Femur (tissue), 1 donor: ENCODE results near the gene ACVR2B.
A peak's percentile ranks its signal among the peaks of the same experiment; 100 is the strongest.
"Not testable (repeated sequence)": the region's sequence is repeated elsewhere in the genome, so short reads cannot be mapped to it uniquely, and the experiment has no call there.

ENCODE experiments used
- DNase-seq: peaks from one replicate; pipeline ENCODE4 v3.0.0-alpha.2; 2017

Gene ACVR2B

GRCh38 chr3:38453075-38453912 lies at the start of gene ACVR2B:
TSS of gene ACVR2B (plus strand) at chr3:38453890. CDS start at chr3:38454323, 433 bp downstream.
- DNase-seq = peak; percentile 90

GRCh38 chr3:38404286-38404685 lies 49.4 kb upstream of the ACVR2B start:
- DNase-seq = no peak

GRCh38 chr3:38411591-38411990 lies 42.1 kb upstream of the ACVR2B start:
- no peak for DNase-seq

- DNase-seq = not testable (repeated sequence)
These were observed 32.9 kb upstream of the ACVR2B start for GRCh38 chr3:38420758-38421157.

GRCh38 chr3:38421679-38422336 lies 31.9 kb upstream of the ACVR2B start:
- DNase-seq = no peak

GRCh38 chr3:38426798-38427426 lies 26.8 kb upstream of the ACVR2B start:
- not testable (repeated sequence) for DNase-seq

GRCh38 chr3:38432871-38433658 lies 20.6 kb upstream of the ACVR2B start:
- DNase-seq = not testable (repeated sequence)

GRCh38 chr3:38433661-38434060 lies 20.0 kb upstream of the ACVR2B start:
- not testable (repeated sequence) for DNase-seq

GRCh38 chr3:38438436-38439069 lies 15.1 kb upstream of the ACVR2B start:
- not testable (repeated sequence) for DNase-seq

GRCh38 chr3:38443205-38443604 lies 10.5 kb upstream of the ACVR2B start:
- not testable (repeated sequence) for DNase-seq

- DNase-seq = no peak
These were observed 7.5 kb upstream of the ACVR2B start for GRCh38 chr3:38446085-38446686.

GRCh38 chr3:38446812-38447211 lies 6.9 kb upstream of the ACVR2B start:
- DNase-seq = no peak

GRCh38 chr3:38450853-38451252 lies 2.8 kb upstream of the ACVR2B start:
- DNase-seq = no peak

GRCh38 chr3:38453913-38454177 lies 155 bp downstream of the ACVR2B start:
- DNase-seq = no peak

- peak; percentile 40 for DNase-seq
These were observed 641 bp downstream of the ACVR2B start for GRCh38 chr3:38454178-38454883.

- DNase-seq = peak; percentile 76
These were observed 1.4 kb downstream of the ACVR2B start for GRCh38 chr3:38454884-38455638.

- DNase-seq = no peak
These were observed 2.1 kb downstream of the ACVR2B start for GRCh38 chr3:38455639-38456430.

GRCh38 chr3:38457111-38458003 lies 3.7 kb downstream of the ACVR2B start:
- DNase-seq = no peak
